Tibial nerve (tissue), 3 donors: ENCODE measurements around the gene LAMC3.

Experiments used
- CTCF ChIP-seq, 5 experiments: fragments of 200-600 bp in 3 of 5; fragments of 450-650 bp in 2 of 5; sonication (generic) in 3 of 5; IDR thresholded peaks; one replicate each; pipeline ENCODE4 v1.5.1; 2016 to 2019; ENCODE audit warnings: antibody characterized with exemption in 5 of 5, mild to moderate bottlenecking in 3 of 5, moderate library complexity in 2 of 5
- POLR2A ChIP-seq, 2 donors: fragments of 450-650 bp; IDR thresholded peaks; one replicate each; pipeline ENCODE4 v1.6.1; 2017; ENCODE audit warnings: antibody characterized with exemption in 2 of 2, mild to moderate bottlenecking in 2 of 2, moderate library complexity in 2 of 2

GRCh38 chr9:131111854-131112311 lies 102.9 kb downstream of the LAMC3 start:
- TF ChIP-seq CTCF (IDR thresholded peaks at IDR 0.05) (no peak), POLR2A (IDR thresholded peaks at IDR 0.05) (peak in 1 of 2 donors; percentile 32)
